ENCODE measurements around the gene HYI.

DNA sequence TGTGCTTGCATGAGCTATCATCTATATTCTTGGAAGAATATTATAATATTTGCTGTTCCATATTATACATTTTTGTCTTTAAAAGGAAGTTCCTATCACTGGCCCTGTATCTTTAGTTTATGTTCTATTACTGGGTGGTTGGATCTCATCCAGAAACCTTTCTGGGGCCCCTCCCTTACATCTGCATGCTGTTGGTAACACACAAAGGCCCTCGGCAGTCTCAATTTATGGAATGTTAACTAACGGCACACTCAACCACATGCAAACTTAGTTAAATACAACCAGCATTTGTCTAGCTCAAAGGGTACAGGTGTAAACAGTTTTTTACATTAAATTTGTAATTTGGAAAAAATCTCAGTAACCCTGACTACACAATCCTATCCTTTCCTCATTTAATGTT lies 9.7 kb upstream of the HYI start:
- TF ChIP-seq CTCF (IDR thresholded peaks at IDR 0.05) (no peak), ZFX (IDR thresholded peaks at IDR 0.05; ENCODE audit: borderline replicate concordance) (no peak)
